ENCODE measurements around the gene PDE8A. TPM values are rescaled to one million over a fixed set of nuclear protein-coding genes. Genes with fewer than 3 reads are reported as not detected.

PDE8A gene
- total and polyA plus RNA-seq, 4 donors = 11.2 to 47.5 (median 16.6) TPM

- 62% methylated on average over 4 of the region's 4 CpGs for WGBS
- Histone ChIP-seq H3K4me3 (ENCODE audit: low read depth in 1 of 3, low read length in 3 of 3) (no peak overlapping the region), H3K27ac (ENCODE audit: low read depth in 1 of 2, low read length in 2 of 2) (no peak overlapping the region), H3K9ac (ENCODE audit: low read depth in 1 of 2, low read length in 2 of 2) (no peak overlapping the region), H3K9me3 (ENCODE audit: control insufficient read depth in 4 of 4, low read length in 3 of 4) (no peaks in the 10 kb centered on the region), H3K27me3 (ENCODE audit: control insufficient read depth in 4 of 4, insufficient read depth in 4 of 4, low read length in 3 of 4) (no peaks in the 10 kb centered on the region), H3K4me1 (ENCODE audit: control insufficient read depth in 4 of 4, insufficient read depth in 4 of 4, low read length in 3 of 4) (peaks cover 5 to 59% (median 51%) of the 10 kb centered on the region in 4 donors), H3K36me3 (ENCODE audit: control insufficient read depth in 4 of 4, insufficient read depth in 3 of 4, low read depth in 1 of 4, low read length in 3 of 4) (no peaks in the 10 kb centered on the region)
- TF ChIP-seq ATF3 (IDR thresholded peaks at IDR 0.05) (no peak), HNF4G (IDR thresholded peaks at IDR 0.05) (no peak), HNF4A (conservative IDR thresholded peaks at IDR 0.05) (peak in 1 of 2 donors; percentile 28)
- DNase-seq (ENCODE audit: low spot score) = no peak
Measured at GRCh38 chr15:85007741-85008397, 26.2 kb downstream of the PDE8A start.

- no peaks in the 10 kb centered on the region for H3K36me3 ChIP-seq (ENCODE audit: control insufficient read depth in 4 of 4, insufficient read depth in 3 of 4, low read depth in 1 of 4, low read length in 3 of 4)
- no peak overlapping the region for H3K4me3 ChIP-seq (ENCODE audit: low read depth in 1 of 3, low read length in 3 of 3)
- TF ChIP-seq SP1 (IDR thresholded peaks at IDR 0.05) = no peak
- no peak for TF ChIP-seq ZBTB33 (IDR thresholded peaks at IDR 0.05)
- TF ChIP-seq MAX (IDR thresholded peaks at IDR 0.05) = no peak
- no peak for TF ChIP-seq HNF4G (IDR thresholded peaks at IDR 0.05)
- no peak for TF ChIP-seq NR2F2 (IDR thresholded peaks at IDR 0.05)
- TF ChIP-seq TAF1 (conservative IDR thresholded peaks at IDR 0.05) = no peak
- TF ChIP-seq JUND (IDR thresholded peaks at IDR 0.05) = no peak
- no peak for TF ChIP-seq REST (IDR thresholded peaks at IDR 0.05)
- no peak for TF ChIP-seq RAD21 (IDR thresholded peaks at IDR 0.05)
- TF ChIP-seq GABPA (IDR thresholded peaks at IDR 0.05 in 1 of 2, conservative IDR thresholded peaks at IDR 0.05 in 1 of 2) = no peak
- no peak for TF ChIP-seq EGR1 (IDR thresholded peaks at IDR 0.05; ENCODE audit: low read depth in 2 of 2)
- no peak for TF ChIP-seq YY1 (IDR thresholded peaks at IDR 0.05)
- no peak for TF ChIP-seq ATF3 (IDR thresholded peaks at IDR 0.05)
- no peak for TF ChIP-seq CTCF (IDR thresholded peaks at IDR 0.05; ENCODE audit: low read depth, low read length, missing input control)
- no peak for TF ChIP-seq RXRA (IDR thresholded peaks at IDR 0.05)
- TF ChIP-seq HNF4A (conservative IDR thresholded peaks at IDR 0.05) = no peak
- no peak for TF ChIP-seq FOXA2 (IDR thresholded peaks at IDR 0.05)
- TF ChIP-seq FOXA1 (IDR thresholded peaks at IDR 0.05) = no peak
- peak overlapping the region; percentile 77 to 81 for H3K27ac ChIP-seq (ENCODE audit: low read depth in 1 of 2, low read length in 2 of 2)
- no peaks in the 10 kb centered on the region for H3K27me3 ChIP-seq (ENCODE audit: control insufficient read depth in 4 of 4, insufficient read depth in 4 of 4, low read length in 3 of 4)
- DNase-seq (ENCODE audit: low spot score) = no peak
- no peaks in the 10 kb centered on the region for H3K9me3 ChIP-seq (ENCODE audit: control insufficient read depth in 4 of 4, low read length in 3 of 4)
- no peak overlapping the region for H3K9ac ChIP-seq (ENCODE audit: low read depth in 1 of 2, low read length in 2 of 2)
- WGBS = 79% methylated on average over 5 of the region's 5 CpGs
- peaks cover 5 to 58% (median 51%) of the 10 kb centered on the region in 4 donors for H3K4me1 ChIP-seq (ENCODE audit: control insufficient read depth in 4 of 4, insufficient read depth in 4 of 4, low read length in 3 of 4)
Measured at GRCh38 chr15:85008474-85009260, 27.0 kb downstream of the PDE8A start.
